PC-3 (cell line): ENCODE data around the gene ZNF18.

Experiments
- EZH2 ChIP-seq: fragments of 300-600 bp; sonication (generic); IDR thresholded peaks from one replicate; pipeline ENCODE4 v1.6.1; 2017; ENCODE audit warnings: antibody characterized with exemption, mild to moderate bottlenecking, low read length; ENCODE audit not compliant: unreplicated experiment
- TF ChIP-seq, protein P1 (sequence below): fragments of 300-600 bp; sonication (generic); conservative IDR thresholded peaks from 2 replicates; pipeline ENCODE4 v1.5.1; 2017; ENCODE audit warnings: antibody characterized with exemption, low read depth, mild to moderate bottlenecking, low read length

DNA sequence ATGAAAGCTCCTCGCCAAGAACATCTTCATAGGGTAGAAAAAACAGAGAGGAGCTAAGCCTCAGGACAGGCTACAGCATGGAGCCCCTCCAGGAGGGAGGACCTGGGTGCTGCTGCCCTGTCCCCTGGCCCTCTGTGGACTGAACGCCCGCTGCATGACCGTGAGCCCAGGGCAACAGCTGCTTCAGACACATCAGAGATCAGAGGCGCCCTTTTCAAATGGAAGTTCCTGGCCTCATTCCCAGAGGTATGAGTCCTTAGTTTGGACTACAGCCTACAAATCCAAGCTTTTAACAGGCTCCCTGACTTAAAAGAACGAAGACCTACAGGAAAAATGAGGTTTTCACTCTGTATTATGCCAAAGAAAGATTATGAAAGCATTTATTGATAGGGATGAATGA, 48.5 kb downstream of the ZNF18 start:
- TF ChIP-seq, protein P1, sequence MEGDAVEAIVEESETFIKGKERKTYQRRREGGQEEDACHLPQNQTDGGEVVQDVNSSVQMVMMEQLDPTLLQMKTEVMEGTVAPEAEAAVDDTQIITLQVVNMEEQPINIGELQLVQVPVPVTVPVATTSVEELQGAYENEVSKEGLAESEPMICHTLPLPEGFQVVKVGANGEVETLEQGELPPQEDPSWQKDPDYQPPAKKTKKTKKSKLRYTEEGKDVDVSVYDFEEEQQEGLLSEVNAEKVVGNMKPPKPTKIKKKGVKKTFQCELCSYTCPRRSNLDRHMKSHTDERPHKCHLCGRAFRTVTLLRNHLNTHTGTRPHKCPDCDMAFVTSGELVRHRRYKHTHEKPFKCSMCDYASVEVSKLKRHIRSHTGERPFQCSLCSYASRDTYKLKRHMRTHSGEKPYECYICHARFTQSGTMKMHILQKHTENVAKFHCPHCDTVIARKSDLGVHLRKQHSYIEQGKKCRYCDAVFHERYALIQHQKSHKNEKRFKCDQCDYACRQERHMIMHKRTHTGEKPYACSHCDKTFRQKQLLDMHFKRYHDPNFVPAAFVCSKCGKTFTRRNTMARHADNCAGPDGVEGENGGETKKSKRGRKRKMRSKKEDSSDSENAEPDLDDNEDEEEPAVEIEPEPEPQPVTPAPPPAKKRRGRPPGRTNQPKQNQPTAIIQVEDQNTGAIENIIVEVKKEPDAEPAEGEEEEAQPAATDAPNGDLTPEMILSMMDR, result no peak
- no peak for TF ChIP-seq EZH2
